Measurements from ENCODE around the gene GAS5.
"Not testable (repeated sequence)": the region's sequence is repeated elsewhere in the genome, so short reads cannot be mapped to it uniquely, and the experiment has no call there.

GAS5 gene

DNA sequence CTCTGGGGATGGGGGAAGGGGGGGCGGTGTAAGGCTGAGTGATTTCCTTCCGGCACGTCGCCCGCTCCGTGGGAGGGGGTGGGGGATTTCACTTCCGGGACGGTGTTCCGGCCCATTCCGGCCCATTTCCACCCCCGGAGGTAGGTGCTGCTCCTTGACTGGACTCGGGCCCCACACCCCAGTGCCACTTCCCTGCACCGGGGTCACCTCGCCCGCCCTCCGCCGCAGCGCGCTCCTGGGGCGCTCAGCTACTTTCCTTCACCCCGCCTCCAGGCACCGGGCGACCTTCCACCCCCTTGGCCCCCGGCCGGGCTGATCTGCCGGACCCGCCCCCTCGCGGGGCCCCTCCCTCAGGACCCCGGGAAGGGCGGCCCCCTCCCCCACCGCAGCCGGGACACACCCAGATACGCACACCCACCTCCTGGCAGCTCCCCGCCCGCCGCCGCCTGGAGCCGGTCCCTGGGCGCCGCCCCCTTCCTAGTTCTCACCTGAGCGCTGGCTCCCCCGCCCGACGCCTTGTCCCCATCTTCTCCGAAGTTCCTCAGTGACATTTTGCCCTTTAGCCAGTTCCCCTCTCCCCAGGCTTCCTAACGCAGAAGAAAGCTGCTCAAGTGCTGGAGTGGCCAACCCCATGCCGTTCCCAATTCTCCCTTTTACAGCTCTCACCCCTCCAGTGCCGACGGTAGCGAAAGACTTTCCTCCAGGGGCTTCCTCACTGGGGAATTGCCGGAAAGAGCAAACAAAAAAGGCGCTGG lies 654 bp upstream of the GAS5 start, which contains the start of gene ZBTB37:
ZBTB37 (plus strand) TSS at position 115 of the 755 bp plus-strand sequence. CDS start 1,846 bp downstream, outside the sequence.
- peak; percentile 81 for DNase-seq

DNA sequence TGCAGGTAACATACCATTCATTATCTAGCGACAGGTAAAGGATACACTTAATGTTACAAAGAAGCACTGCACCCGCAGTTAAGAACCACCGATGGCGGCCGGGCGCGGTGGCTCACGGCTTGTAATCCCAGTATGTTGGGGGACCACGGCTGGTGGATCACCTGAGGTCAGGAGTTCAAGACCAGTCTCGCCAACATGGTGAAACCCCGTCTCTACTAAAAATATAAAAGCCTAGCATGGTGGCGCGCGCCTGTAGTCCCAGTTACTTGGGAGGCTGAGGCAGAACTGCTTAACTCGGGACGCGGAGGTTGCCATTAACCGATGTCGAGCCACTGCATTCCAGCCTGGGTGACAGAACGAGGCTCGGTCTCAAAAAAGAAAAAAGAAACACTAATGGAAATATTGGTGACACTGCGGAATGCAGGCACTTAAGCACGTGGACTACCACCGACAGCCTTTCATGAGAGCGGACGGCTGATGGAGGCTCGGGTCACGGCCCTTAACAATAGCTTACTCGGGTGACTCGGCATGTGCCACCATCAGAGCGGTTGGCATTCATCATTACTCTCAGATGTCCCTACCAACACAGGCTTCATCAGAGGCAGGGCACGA lies 542 bp downstream of the GAS5 start:
- DNase-seq = no peak

DNA sequence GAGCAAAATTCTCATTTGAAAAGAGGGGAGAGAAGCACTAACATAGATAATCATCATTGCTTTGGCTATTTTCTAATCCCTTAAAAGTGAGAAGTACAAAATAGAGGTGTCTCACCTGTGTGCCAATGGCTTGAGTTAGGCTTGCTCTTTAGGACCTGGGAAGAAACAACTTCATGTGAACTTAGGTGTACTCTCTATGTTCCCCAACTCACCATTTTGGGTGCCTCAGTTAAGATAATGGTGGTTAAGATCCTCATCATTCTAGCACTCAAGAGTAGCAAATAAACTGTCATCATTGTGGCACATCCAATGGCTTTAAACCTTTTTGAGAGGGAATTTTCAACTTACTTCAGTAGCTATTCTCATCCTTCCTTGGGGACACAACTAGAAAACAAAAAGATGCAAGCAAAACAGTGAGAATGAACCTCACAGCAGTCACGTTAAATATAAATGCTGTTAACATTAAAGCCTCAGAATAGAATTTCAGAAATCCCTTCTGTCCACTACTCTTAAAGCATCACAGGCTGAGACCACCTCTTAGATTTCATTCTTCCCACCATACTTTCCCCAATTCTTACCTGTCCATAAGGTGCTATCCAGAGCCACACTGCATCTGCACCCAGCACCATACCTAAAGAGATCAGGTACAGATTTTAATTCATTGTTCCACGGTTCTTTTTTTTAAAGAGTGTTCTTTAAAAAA lies 1.2 kb downstream of the GAS5 start:
- DNase-seq = no peak

DNA sequence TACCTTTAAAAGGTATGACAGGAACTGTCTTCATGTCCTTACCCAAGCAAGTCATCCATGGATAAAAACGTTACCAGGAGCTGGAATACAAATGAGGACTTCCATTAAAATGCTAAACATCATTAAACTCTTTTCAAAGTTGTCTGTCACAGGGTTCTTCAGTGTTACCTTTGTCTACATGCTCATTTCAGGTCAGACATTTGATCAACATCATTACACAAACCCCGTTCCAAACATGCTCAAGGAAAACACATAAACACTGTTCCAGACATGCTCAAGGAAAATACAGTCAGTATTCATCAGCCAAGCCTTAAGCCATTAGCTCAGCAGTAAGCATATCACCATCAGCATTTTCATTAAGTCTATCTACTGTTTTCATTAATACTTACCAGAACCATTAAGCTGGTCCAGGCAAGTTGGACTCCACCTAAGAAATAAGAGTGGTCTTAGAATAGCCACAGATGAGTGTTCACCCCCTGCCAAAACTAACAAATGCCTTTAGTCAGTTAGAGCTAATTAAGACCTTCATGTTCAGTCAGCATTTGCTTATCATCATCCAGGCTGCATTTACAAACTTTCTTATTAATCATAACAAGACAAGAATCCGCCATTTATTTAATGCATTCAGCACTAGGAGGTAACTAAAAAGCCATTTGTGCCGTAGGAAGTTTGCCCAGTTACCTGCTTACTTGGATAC lies 2.2 kb downstream of the GAS5 start:
- no peak for DNase-seq

DNA sequence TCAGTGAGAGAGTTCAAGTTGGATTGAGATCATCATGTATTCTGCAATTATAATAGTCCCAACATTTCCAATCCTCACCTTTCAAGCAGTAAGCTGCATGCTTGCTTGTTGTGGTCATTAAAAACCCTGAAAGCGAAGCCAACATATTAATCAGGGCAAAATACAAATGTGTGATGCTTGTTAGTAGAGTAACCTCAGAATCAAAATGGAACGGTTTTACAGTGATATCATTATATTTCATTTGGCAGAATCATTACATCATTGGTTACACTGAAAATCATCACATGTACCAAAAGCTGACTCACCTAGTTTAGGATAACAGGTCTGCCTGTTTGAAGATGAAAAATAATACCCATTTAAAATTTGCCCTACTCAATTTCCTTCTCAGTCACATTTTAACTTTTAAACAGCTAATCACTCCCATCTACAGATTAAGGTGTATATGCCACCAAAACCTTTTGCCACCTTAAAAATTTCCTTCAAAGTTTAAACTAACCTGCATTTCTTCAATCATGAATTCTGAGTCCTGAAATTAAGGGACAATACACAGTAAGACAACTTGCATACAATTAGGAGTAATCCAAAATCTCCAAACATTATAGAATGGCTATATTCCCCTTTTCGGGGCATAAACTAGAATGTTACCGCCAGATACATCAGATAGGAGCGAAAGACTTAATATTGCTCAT lies 3.5 kb downstream of the GAS5 start:
- DNase-seq = no peak

DNA sequence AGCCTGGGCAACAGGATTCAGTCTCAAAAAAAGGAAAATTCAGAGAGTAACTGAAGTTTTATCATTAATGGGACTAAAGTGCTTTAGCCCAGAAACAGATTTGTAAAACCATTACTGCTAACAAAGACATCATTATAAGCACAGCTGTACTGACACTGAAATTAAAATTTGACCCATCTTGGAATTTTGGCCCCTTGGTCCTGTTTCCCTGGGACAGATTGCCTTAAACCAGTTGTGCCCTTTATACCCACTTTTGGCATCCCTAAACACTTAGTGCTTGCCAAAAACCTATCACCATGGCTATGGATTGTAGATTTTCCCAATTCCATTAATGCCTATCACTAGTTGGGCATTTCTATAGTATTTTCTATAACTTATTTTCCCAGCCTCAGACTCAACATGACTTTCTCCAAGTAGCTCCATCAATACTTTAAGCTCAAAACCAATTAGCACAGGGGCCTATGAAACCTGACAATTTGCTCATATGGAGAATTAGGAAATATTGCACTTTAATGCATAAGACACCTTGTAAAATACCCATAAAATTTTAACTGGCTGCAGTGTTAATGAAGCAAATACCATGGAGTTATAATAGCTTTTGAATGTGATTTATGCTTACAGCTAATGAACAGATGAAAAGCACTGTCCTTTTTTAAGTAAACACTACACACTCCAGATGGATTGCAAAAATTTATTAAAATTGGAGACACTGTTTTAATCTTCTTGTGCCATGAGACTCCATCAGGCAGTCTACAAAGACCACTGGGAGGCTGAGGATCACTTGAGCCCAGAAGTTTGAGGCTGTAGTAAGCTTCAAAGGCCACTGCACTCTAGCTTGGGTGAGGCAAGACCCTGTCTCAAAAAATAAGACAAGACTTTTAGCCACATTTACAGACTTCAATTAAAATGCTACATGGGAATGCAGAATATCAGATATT lies 4.3 kb downstream of the GAS5 start:
- no peak for DNase-seq

DNA sequence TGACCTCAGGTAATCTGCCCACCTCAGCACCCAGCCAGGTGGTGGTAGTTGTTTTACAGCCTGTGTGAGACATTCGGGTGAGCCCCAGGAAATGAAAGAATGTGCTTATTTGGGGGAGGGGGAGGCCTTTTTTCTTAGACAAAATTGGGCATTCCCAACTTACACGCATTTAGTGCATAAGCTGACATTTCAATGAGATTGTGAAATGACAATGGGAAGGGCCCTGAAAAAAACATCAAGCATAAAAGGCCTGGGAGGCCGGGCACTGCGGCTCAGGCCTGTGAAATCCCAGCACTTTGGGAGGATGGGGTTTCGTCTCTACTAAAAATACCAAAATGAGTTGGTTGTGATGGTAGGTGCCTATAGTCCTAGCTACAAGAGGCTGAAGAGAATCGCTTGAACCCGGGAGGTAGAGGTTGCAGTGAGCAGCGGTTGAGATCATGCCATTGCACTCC lies 5.0 kb downstream of the GAS5 start:
- DNase-seq = no peak

DNA sequence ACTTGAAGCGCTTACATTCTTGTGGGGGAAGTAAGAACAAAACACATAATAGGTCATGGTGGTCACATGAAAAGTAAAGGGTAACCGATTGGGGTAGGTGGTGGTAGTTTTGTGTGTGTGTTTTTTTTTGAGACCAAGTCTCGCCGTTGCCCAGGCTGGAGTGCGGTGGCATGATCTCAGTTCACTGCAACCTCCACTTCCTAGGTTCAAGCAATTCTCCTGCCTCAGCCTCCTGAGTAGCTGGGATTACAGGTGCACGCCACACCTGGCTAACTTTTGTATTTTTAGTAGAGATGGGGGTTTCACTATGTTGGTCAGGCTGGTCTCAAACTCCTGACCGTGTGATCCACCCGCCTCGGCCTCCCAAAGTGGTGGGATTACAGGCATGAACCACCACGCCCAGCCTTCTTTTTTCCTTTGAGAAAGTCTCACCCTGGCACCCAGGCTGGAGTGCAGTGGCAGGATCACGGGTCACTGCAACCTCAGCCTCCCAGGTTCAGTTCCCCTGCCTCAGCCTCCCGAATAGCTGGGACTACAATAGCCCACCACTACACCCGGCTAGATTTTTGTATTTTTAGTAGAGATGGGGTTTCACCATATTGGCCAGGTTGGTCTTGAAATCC lies 5.5 kb downstream of the GAS5 start:
- not testable (repeated sequence) for DNase-seq

DNA sequence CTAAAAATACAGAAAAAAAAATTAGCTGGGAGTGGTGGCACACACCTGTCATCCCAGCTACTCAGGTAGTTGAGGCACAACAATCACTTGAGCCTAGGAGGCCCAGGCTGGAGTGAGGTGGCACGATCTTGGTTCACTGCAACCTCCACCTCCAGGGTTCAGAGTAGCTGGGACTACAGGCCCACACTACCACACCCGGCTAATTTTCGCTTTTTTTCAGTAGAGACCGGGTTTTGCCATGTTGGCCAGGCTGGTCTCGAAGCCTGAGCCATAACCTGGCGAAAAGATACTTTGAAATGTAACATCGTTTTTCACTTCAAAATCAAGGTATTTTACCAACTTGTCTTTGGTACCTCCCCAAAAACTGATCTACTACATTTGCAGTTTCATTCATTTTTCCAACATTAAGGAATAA lies 6.1 kb downstream of the GAS5 start:
- DNase-seq = no peak

DNA sequence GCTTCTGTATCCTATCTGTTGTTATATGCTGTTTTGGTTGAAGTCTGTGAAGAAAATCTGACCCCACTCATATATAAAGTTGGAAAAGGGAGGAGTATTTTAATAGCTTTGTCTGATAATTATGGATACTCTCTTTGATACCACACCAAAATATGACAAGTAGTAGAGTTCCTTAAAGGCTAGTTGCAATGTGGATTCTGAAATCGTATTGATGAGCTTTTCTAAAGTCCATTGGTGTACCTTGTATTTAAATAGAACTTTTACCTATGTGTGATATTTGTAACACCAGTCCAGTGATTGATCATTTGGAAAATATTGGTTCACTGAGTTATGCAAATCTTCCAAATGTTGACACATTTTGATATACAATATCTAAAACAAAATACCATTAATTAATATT lies 7.7 kb downstream of the GAS5 start:
- no peak for DNase-seq

DNA sequence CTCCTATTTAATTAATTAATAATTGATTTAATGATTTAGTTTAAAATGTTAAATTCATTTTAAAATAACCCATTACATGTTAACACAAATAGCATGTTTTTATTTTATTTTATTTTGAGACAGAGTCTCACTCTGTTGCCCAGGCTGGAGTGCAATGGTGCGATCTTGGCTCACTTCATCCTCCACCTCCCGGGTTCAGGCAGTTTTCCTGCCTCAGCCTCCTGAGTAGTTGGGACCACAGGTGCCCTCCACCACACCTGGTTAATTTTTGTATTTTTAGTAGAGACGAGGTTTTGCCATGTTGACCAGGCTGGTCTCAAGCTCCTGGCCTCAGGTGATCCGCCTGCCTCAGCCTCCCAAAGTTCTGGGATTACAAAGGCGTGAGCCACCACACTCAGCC lies 8.2 kb downstream of the GAS5 start:
- DNase-seq = not testable (repeated sequence)

DNA sequence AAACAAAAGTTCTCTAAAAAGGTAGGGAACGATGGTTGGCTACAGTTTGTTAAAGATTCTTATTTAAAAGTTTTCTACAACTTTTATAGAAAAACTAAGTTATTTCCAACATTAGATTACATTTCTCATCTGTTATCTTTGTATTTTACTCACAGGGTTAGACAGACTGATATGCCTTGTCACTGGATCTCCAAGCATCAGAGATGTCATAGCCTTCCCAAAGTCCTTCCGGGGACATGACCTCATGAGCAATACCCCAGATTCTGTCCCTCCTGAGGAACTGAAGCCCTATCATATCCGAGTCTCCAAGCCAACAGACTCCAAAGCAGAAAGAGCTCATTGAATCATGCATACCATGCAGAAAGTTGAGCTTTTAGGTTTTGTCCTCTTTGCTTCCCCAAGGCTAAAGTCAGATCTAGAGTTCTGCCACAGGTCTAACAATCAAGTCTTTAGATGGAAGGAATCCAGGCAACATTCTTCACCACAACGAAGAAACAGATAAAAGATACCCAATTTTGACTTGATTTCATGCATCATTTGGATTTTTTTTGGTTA lies 10.3 kb downstream of the GAS5 start:
- no peak for DNase-seq

DNA sequence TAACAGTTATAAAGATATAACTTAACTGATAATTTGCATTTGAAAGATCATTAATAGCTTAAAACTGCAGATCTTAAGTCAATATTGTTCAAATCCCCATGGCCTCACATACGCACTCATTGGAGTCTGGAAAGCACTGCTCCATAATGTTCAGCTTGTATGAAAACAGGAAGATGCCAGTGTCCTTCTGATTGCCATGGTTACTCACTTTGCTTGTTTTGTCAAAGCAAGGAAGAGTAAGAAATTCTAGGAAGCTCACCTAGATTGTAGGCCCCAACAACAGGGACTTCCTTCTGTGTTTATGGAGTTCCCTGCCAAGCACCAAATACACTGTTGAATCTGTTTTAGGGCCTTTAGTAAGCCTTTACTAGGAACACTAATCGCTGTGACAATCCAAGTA lies 10.9 kb downstream of the GAS5 start:
- DNase-seq = no peak

DNA sequence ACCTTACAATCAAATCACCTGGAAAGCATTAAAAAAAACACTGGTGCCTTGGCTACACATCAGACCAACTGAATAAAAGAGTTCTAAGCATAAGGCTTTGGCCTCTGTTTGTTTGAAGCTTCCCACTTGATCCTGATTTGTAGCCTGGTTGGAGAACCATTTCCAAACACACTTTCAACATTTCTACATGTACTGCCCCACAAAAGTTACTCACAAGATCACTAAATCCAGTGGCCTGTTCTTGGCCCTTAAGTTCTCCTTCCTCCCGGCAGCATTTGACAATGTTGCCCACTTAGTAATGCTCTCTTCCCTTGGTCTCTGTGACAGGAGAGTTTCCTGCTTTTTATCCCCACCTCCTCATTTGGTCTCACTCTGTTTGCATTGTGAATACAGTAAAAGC lies 11.8 kb downstream of the GAS5 start:
- DNase-seq = no peak

DNA sequence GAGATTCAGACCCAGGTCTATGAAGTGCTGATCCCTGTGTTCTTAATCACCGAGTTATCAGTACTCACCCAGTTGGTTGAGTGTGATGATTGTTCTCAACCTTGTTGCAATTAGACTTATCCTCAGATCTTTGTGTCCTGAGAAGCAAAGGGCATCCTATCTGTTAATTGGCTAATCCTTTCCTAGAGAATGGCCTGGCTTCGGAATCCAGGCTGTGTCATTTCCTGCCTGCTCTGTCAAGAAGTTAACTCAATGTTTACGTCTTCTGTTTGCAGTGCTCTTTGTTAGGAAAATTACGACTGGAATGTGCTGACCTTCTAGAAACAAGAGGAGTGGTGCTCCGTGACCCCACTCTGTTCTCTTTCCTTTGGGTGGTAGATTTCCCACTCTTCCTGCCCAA lies 14.7 kb downstream of the GAS5 start:
- no peak for DNase-seq

DNA sequence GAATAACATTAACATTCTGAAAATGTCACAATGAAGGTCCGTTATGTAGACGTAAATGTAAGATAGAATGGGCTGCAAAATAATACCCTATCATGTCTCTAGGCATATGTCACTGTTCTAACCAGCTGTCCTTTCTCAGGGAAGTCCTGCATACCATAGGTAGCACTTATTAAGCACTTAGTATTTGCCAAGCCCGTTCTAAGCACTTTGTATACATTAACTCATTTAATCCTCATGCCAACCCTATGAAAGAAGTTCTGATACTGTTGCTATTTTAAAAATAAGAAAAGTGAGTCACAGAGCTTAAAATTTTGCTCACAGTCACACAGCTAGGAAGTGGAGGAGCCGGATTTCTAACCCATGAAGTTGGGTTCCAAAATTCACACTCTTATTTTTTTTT lies 15.7 kb downstream of the GAS5 start:
- no peak for DNase-seq

DNA sequence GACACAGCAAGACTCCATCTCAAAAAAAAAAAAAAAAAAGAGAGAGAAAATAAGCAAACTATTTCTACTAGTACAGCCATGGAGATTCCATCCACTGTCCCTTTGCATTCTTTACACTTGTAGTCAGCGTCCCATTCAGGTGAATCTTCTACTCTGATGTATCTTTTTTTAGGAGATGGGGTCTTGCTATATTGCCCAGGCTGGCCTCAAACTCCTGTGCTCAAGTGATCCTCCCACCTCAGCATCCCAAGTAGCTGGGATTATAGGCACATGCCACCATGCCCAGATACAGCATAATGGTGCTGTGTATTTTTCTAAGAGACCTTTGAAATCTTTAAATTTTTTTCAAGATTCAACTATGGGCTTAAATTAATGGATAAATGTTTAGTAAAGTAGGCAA lies 35.0 kb downstream of the GAS5 start:
- DNase-seq = no peak

DNA sequence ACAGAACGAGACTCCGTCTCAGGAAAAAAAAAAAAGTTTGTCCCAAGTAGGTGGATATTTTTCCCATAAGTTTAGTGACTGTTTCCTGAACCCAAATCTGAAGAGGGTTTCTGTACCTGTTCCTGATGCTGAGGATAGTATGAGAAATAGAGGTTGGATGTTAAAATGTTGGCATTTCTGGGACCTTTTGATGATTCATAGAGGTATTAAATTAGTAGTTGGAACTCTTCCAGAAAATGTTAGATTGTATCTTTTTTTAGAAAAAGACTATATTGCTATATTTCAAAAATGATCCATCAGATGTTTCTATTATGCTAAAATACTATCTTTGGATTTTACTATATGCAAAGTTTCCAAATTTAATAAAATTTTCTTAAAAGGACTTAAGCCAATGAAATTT lies 40.2 kb downstream of the GAS5 start:
- no peak for DNase-seq

DNA sequence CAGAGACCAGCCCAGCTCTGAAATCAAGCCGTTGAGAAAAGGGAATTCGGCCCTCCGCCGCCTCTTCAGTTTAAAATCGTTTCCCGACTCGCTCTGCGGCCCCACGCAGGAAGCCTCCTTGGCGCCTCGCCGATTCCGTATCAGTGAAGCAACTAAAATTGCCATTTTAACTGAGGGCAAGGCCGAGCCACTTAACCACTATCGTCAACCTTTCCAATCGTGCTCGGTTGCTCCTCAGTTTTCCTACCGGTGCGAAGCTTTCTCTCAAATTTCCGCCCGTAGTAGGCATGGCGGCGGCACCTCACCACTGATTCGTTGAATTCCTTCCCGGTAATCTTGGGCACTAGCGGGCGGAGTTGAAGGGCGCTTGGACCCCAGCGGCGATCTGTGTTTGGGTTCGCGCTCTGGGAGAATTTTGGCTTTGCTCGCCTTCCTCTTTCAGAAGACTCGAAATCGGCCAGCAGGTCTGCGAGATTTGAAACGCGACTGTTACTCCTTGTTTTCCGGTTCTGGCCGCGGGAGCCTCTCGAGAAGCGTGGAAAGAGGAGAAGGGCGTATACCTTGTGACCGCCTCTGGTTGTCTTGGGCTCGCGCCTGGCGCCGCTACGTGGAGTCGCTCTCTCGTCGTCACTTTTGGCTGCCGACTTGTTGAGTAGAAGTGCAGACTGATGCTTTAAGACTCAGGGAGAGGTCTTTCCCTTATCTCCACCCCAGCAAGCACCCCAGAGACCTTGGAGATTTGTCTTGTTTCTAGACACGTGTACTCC lies 43.3 kb downstream of the GAS5 start, which contains the start of the genes CENPL and DARS2:
CENPL (minus strand) TSS at position 569 of the 767 bp plus-strand sequence. CDS start 13,584 bp downstream, outside the sequence.
DARS2 (plus strand) TSS at position 359 of the 767 bp plus-strand sequence. CDS start 557 bp downstream, outside the sequence.
- peak; percentile 98 for DNase-seq

Measured in NCI-H446 treated with DMSO at 0.1 percent for 48 hours (cell line).